Chondrocyte (in vitro differentiated cells): ENCODE results near the gene EFCC1. TPM values are rescaled to one million over a fixed set of nuclear protein-coding genes. Genes with fewer than 3 reads are reported as not detected.
"Not testable (repeated sequence)": the region's sequence is repeated elsewhere in the genome, so short reads cannot be mapped to it uniquely, and the experiment has no call there.

Experiments
- DNase-seq: peaks from one replicate; pipeline ENCODE4 v3.0.0; 2021; ENCODE audit warnings: mixed read lengths, low spot score
- H3K27ac Mint-ChIP-seq: one replicate; pipeline ENCODE4 v1.8.0; 2021; ENCODE audit warnings: mild to moderate bottlenecking, moderate library complexity, mixed read lengths; ENCODE audit not compliant: unreplicated experiment
- H3K27me3 Mint-ChIP-seq: 2 replicates; pipeline ENCODE4 v1.8.0; 2021; ENCODE audit warnings: low read depth, mixed read lengths
- H3K36me3 Mint-ChIP-seq: 2 replicates; pipeline ENCODE4 v1.8.0; 2021; ENCODE audit warnings: low read depth, mixed read lengths
- H3K4me1 Mint-ChIP-seq: 2 replicates; pipeline ENCODE4 v1.8.0; 2021; ENCODE audit warnings: low read depth, mild to moderate bottlenecking, mixed read lengths
- H3K4me3 Mint-ChIP-seq: one replicate; pipeline ENCODE4 v1.8.0; 2021; ENCODE audit warnings: mild to moderate bottlenecking, moderate library complexity, mixed read lengths; ENCODE audit not compliant: unreplicated experiment
- H3K9me3 Mint-ChIP-seq: 2 replicates; pipeline ENCODE4 v1.8.0; 2021; ENCODE audit warnings: low read depth, mixed read lengths
- CTCF ChIP-seq: fragments of 200-600 bp; sonication (generic); IDR thresholded peaks from 2 replicates; pipeline ENCODE4 v1.5.0; 2021; ENCODE audit warnings: antibody characterized with exemption, mild to moderate bottlenecking, moderate library complexity
- total RNA-seq: library from RNA; stranded (reverse); gene quantifications from 3 replicates; pipeline ENCODE4 v1.2.1, GENCODE V29; 2021

EFCC1 gene
- total RNA-seq, 1 donor from 2014 or later: not detected

- no peak overlapping the region for H3K27ac Mint-ChIP-seq
- no peak for TF ChIP-seq CTCF
- H3K9me3 Mint-ChIP-seq: no peaks in the 10 kb centered on the region
- no peaks in the 10 kb centered on the region for H3K27me3 Mint-ChIP-seq
- peaks cover 3% of the 10 kb centered on the region for H3K4me1 Mint-ChIP-seq
- DNase-seq: no peak
- no peaks in the 10 kb centered on the region for H3K36me3 Mint-ChIP-seq
- no peak overlapping the region for H3K4me3 Mint-ChIP-seq
Observed at GRCh38 chr3:129085818-129086217, 84.7 kb downstream of the EFCC1 start.

GRCh38 chr3:129087138-129087702 lies 86.1 kb downstream of the EFCC1 start:
- Mint-ChIP-seq H3K4me3 (no peak overlapping the region), H3K27me3 (no peaks in the 10 kb centered on the region), H3K36me3 (peaks cover 1% of the 10 kb centered on the region), H3K4me1 (peaks cover 3% of the 10 kb centered on the region), H3K27ac (peak overlapping the region; percentile 76), H3K9me3 (no peaks in the 10 kb centered on the region)
- TF ChIP-seq CTCF: no peak
- no peak for DNase-seq

GRCh38 chr3:129087904-129088303 lies 86.8 kb downstream of the EFCC1 start:
- DNase-seq: not testable (repeated sequence)

GRCh38 chr3:129088312-129088711 lies 87.2 kb downstream of the EFCC1 start:
- DNase-seq, H3K27ac Mint-ChIP-seq, H3K4me1 Mint-ChIP-seq, H3K27me3 Mint-ChIP-seq, H3K4me3 Mint-ChIP-seq, H3K9me3 Mint-ChIP-seq, H3K36me3 Mint-ChIP-seq: not testable (repeated sequence)

More at GRCh38 chr3:129087904-129088303, 86.8 kb downstream of the EFCC1 start:
- not testable (repeated sequence) for H3K9me3 Mint-ChIP-seq, H3K4me1 Mint-ChIP-seq, H3K36me3 Mint-ChIP-seq, H3K27me3 Mint-ChIP-seq, H3K4me3 Mint-ChIP-seq
- H3K27ac Mint-ChIP-seq: peak overlapping the region; percentile 75

Other genes with a start within 250 kb of the EFCC1 start
- gene ACAD9, start 121.7 kb upstream of the EFCC1 start, total RNA-seq: 33.3 to 45.7 TPM (median 33.9 TPM) in 3 replicates
- gene CFAP92, start 7.2 kb upstream of the EFCC1 start, total RNA-seq: not detected in 3 replicates
- gene GP9, start 59.5 kb downstream of the EFCC1 start, total RNA-seq: not detected in 3 replicates
- 19.1 to 29.7 TPM (median 26.3 TPM) in 3 replicates for gene RAB43, start 120.5 kb downstream of the EFCC1 start, total RNA-seq
- gene ISY1, start 159.8 kb downstream of the EFCC1 start, total RNA-seq: 31.3 to 44.7 TPM (median 31.9 TPM) in 3 replicates
- gene CNBP, start 182.6 kb downstream of the EFCC1 start, total RNA-seq: 130 to 158 TPM (median 138 TPM) in 3 replicates
- 269 to 342 TPM (median 276 TPM) in 3 replicates for gene COPG1, start 248.3 kb downstream of the EFCC1 start, total RNA-seq